ENCODE results near the gene CSF1.
"Not testable (repeated sequence)": the region's sequence is repeated elsewhere in the genome, so short reads cannot be mapped to it uniquely, and the experiment has no call there.

Gene CSF1

GRCh38 chr1:109903376-109903930, 7.2 kb upstream of the CSF1 start:
- no peak for DNase-seq

GRCh38 chr1:109904105-109904817, 6.4 kb upstream of the CSF1 start:
- no peak for DNase-seq

- no peak for DNase-seq
Measured at GRCh38 chr1:109905491-109905890, 5.2 kb upstream of the CSF1 start.

- DNase-seq = no peak
Measured at GRCh38 chr1:109906160-109906838, 4.3 kb upstream of the CSF1 start.

GRCh38 chr1:109906839-109907180, 3.8 kb upstream of the CSF1 start:
- no peak for DNase-seq

- no peak for DNase-seq
Measured at GRCh38 chr1:109907190-109907774, 3.4 kb upstream of the CSF1 start.

GRCh38 chr1:109908836-109909235, 1.8 kb upstream of the CSF1 start:
- no peak for DNase-seq

GRCh38 chr1:109909561-109909960, 1.1 kb upstream of the CSF1 start:
- no peak for DNase-seq

GRCh38 chr1:109910963-109911798, 532 bp downstream of the CSF1 start:
- DNase-seq = no peak

GRCh38 chr1:109912214-109912861, 1.7 kb downstream of the CSF1 start:
- no peak for DNase-seq

- no peak for DNase-seq
Measured at GRCh38 chr1:109912873-109913272, 2.2 kb downstream of the CSF1 start.

GRCh38 chr1:109913360-109913879, 2.8 kb downstream of the CSF1 start:
- DNase-seq = no peak

- no peak for DNase-seq
Measured at GRCh38 chr1:109914587-109915240, 4.1 kb downstream of the CSF1 start.

- no peak for DNase-seq
Measured at GRCh38 chr1:109917051-109917767, 6.6 kb downstream of the CSF1 start.

- DNase-seq = no peak
Measured at GRCh38 chr1:109917768-109918606, 7.3 kb downstream of the CSF1 start.

- DNase-seq = no peak
Measured at GRCh38 chr1:109918671-109919070, 8.0 kb downstream of the CSF1 start.

GRCh38 chr1:109919303-109919702, 8.7 kb downstream of the CSF1 start:
- no peak for DNase-seq

- DNase-seq = not testable (repeated sequence)
Measured at GRCh38 chr1:109920391-109920790, 9.7 kb downstream of the CSF1 start.

- no peak for DNase-seq
Measured at GRCh38 chr1:109922326-109922725, 11.7 kb downstream of the CSF1 start.

Data from NCI-H748 treated with DMSO at 0.1 percent for 48 hours (cell line).